Endothelial cell (in vitro differentiated cells): ENCODE measurements around the gene GLYR1. TPM values are rescaled to one million over a fixed set of nuclear protein-coding genes. Genes with fewer than 3 reads are reported as not detected.

ENCODE experiments used
- DNase-seq: peaks from one replicate; pipeline ENCODE4 v3.0.0; 2021; ENCODE audit warnings: low spot score
- H3K27ac Mint-ChIP-seq: one replicate; pipeline ENCODE4 v1.8.0; 2021; ENCODE audit warnings: mixed read lengths, inconsistent platforms; ENCODE audit not compliant: unreplicated experiment
- H3K27me3 Mint-ChIP-seq: one replicate; pipeline ENCODE4 v1.8.0; 2021; ENCODE audit warnings: mild to moderate bottlenecking, moderate library complexity, mixed read lengths, inconsistent platforms; ENCODE audit not compliant: unreplicated experiment
- H3K36me3 Mint-ChIP-seq: one replicate; pipeline ENCODE4 v1.8.0; 2021; ENCODE audit warnings: mild to moderate bottlenecking, low read depth, mixed read lengths, inconsistent platforms; ENCODE audit not compliant: unreplicated experiment
- H3K4me1 Mint-ChIP-seq: one replicate; pipeline ENCODE4 v1.8.0; 2021; ENCODE audit warnings: mild to moderate bottlenecking, mixed read lengths, inconsistent platforms; ENCODE audit not compliant: unreplicated experiment
- H3K4me3 Mint-ChIP-seq: one replicate; pipeline ENCODE4 v1.8.0; 2021; ENCODE audit warnings: mild to moderate bottlenecking, mixed read lengths, inconsistent platforms; ENCODE audit not compliant: unreplicated experiment
- H3K9me3 Mint-ChIP-seq: one replicate; pipeline ENCODE4 v1.8.0; 2021; ENCODE audit warnings: mixed read lengths, inconsistent platforms; ENCODE audit not compliant: unreplicated experiment
- total RNA-seq: library from RNA; stranded (reverse); fragmentation: NEBNext Ultra II Directional; extraction: Animal tissue kit (Norgen Biotek cat#: 25700); gene quantifications from one replicate; pipeline ENCODE4 v1.2.1, GENCODE V29; 2021; ENCODE audit not compliant: unreplicated experiment
- TF ChIP-seq, protein P1 (sequence below): fragments of 200-600 bp; sonication (generic); IDR thresholded peaks from one replicate; pipeline ENCODE4 v1.5.0; 2021; ENCODE audit warnings: antibody characterized with exemption; ENCODE audit not compliant: unreplicated experiment

GLYR1 gene
- total RNA-seq, 1 donor from 2014 or later: 111 TPM

GRCh38 chr16:4814046-4814445, 33.0 kb downstream of the GLYR1 start:
- DNase-seq: no peak
- Mint-ChIP-seq H3K4me1 (peaks cover 3% of the 10 kb centered on the region), H3K27ac (no peak overlapping the region), H3K9me3 (no peaks in the 10 kb centered on the region), H3K36me3 (peaks cover 37% of the 10 kb centered on the region), H3K4me3 (no peak overlapping the region), H3K27me3 (peaks cover 3% of the 10 kb centered on the region)
- TF ChIP-seq, protein P1, sequence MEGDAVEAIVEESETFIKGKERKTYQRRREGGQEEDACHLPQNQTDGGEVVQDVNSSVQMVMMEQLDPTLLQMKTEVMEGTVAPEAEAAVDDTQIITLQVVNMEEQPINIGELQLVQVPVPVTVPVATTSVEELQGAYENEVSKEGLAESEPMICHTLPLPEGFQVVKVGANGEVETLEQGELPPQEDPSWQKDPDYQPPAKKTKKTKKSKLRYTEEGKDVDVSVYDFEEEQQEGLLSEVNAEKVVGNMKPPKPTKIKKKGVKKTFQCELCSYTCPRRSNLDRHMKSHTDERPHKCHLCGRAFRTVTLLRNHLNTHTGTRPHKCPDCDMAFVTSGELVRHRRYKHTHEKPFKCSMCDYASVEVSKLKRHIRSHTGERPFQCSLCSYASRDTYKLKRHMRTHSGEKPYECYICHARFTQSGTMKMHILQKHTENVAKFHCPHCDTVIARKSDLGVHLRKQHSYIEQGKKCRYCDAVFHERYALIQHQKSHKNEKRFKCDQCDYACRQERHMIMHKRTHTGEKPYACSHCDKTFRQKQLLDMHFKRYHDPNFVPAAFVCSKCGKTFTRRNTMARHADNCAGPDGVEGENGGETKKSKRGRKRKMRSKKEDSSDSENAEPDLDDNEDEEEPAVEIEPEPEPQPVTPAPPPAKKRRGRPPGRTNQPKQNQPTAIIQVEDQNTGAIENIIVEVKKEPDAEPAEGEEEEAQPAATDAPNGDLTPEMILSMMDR: no peak

DNA sequence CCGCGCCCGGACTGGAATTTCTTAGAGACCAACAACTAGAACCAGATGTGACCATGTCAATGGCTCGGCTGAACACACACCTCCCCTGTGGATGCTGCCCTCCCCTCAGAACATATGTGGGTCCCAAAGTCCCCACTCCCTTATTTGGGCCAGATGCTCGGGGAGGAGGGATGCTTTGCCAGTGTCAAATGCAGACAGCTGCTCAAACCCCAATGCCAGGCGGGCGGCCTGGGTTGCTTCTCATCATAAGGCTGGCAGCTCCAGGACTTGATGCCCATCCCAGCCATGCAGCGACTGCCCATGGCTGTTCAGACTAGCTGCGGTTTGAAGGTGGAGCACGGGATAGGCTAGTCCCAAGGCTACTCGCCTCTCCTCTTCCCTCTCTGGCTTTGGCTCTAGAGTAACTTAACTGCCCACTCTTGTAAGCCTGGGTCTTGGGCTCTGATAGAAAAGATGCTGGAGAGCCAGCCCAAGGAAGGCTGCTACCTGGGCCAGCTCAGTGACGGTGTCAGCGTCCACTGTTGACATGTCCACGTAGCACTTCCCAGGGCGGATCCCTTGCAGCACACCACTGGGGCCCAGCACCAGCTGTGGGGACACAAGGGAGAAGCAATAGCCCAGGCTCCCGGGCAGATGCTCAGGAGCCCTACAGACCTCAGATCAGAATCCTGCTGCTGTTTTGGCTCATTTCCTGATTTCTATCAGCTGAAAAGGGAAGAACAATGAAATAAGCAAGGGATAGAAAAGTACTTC, 33.7 kb downstream of the GLYR1 start:
- no peak for DNase-seq
- peaks cover 3% of the 10 kb centered on the region for H3K4me1 Mint-ChIP-seq
- H3K36me3 Mint-ChIP-seq: peaks cover 32% of the 10 kb centered on the region
- no peak overlapping the region for H3K27ac Mint-ChIP-seq
- no peaks in the 10 kb centered on the region for H3K27me3 Mint-ChIP-seq
- TF ChIP-seq, protein P1: no peak
- H3K4me3 Mint-ChIP-seq: peak overlapping the region; percentile 69
- H3K9me3 Mint-ChIP-seq: no peaks in the 10 kb centered on the region

DNA sequence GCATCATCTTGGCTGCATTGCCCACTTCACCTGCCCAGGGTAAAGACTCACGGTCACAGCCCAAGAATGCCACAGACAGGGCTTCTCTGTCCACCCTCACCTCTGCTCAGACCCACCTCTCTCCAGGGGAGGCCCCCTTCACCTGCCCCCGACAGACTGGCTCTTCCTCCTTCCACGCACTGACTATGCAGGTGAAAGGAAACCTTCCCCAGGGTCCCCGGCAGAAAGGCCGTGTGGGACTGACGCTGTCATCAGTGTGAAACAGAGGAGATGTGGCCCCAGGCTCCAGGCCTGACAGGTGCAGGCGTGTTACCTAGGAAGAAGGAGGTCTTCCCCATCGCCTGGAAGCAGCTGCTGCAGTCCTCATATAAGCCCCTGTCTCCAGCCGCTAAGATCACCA, 35.3 kb downstream of the GLYR1 start:
- DNase-seq: no peak
- H3K27me3 Mint-ChIP-seq: no peaks in the 10 kb centered on the region
- peaks cover 3% of the 10 kb centered on the region for H3K4me1 Mint-ChIP-seq
- no peak overlapping the region for H3K27ac Mint-ChIP-seq
- peaks cover 34% of the 10 kb centered on the region for H3K36me3 Mint-ChIP-seq
- H3K9me3 Mint-ChIP-seq: no peaks in the 10 kb centered on the region
- H3K4me3 Mint-ChIP-seq: no peak overlapping the region
- TF ChIP-seq, protein P1: no peak

DNA sequence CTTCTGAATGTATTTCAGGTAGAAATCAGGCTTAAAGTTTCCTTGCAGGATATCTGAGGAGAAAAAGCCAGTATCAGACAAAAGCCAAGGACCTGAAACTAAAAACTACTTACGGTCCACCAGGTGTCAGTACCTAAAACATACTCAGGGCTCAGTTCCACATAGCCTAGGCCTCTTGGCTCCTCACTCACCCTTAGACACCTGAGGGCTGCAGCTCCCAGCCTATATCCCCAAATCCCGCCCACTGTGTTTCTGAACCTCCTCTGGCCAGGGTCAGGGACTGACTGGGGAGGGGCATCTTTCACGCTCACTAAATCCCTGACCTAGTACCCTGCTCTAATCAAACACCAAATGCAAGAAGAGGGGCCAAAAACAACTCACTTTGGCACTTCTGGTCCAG, 35.8 kb downstream of the GLYR1 start:
- Mint-ChIP-seq H3K4me1 (peaks cover 3% of the 10 kb centered on the region), H3K4me3 (no peak overlapping the region), H3K36me3 (peaks cover 30% of the 10 kb centered on the region), H3K9me3 (no peaks in the 10 kb centered on the region), H3K27me3 (no peaks in the 10 kb centered on the region), H3K27ac (no peak overlapping the region)
- TF ChIP-seq, protein P1: no peak
- DNase-seq: no peak

DNA sequence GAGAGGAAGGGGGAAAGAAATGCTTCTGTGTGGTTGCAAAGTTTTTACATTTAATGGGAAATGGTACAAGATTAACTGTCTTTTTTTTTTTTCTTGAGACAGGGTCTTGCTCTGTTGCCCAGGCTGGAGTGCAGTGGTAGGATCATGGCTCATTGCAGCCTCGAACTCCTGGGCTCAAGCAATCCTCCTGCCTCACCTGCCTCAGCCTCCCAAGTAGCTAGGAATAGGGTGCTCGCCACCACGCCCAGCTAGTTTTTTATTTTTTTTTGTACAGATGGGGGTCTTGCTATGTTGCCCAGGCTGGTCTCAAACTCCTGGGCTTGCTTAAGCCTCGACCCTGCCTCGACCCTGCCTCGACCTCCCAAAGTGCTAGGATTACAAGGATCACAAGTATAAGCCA, 40.8 kb downstream of the GLYR1 start:
- no peak overlapping the region for H3K27ac Mint-ChIP-seq
- H3K9me3 Mint-ChIP-seq: no peaks in the 10 kb centered on the region
- peaks cover 18% of the 10 kb centered on the region for H3K36me3 Mint-ChIP-seq
- peaks cover 2% of the 10 kb centered on the region for H3K27me3 Mint-ChIP-seq
- no peak for DNase-seq
- peaks cover 2% of the 10 kb centered on the region for H3K4me1 Mint-ChIP-seq
- TF ChIP-seq, protein P1: no peak
- H3K4me3 Mint-ChIP-seq: peak overlapping the region; percentile 34
